Transverse colon (tissue), 4 donors: Measurements from ENCODE around the gene DNAJC11. TPM values are rescaled to one million over a fixed set of nuclear protein-coding genes. Genes with fewer than 3 reads are reported as not detected.

Experiments used
- DNase-seq: peaks from one replicate; pipeline ENCODE4 v3.0.0-alpha.2; 2019
- H3K27ac ChIP-seq, 4 donors: fragments of 200-600 bp; sonication (generic); 2 replicates each; pipeline ENCODE4 v1.5.1; 2016 to 2018; ENCODE audit warnings: inconsistent platforms in 4 of 4
- H3K27me3 ChIP-seq: fragments of 200-600 bp; sonication (generic); 2 replicates; pipeline ENCODE4 v1.5.1; 2017; ENCODE audit warnings: inconsistent platforms
- H3K36me3 ChIP-seq, 4 donors: fragments of 200-600 bp; sonication (generic); 2 replicates each; pipeline ENCODE4 v1.5.1; 2017 to 2019; ENCODE audit warnings: inconsistent platforms in 4 of 4
- H3K4me1 ChIP-seq, 4 donors: fragments of 200-600 bp; sonication (generic); 2 replicates each; pipeline ENCODE4 v1.5.1; 2017 to 2020; ENCODE audit warnings: inconsistent platforms in 4 of 4
- H3K4me3 ChIP-seq, 4 donors: fragments of 200-600 bp; sonication (generic); 1 replicate in 1 of 4; 2 replicates in 3 of 4; pipeline versions ENCODE4 v1.5.1 to v1.6.1; 2017 to 2019; ENCODE audit warnings: inconsistent platforms in 4 of 4
- H3K9me3 ChIP-seq, 2 donors: fragments of 200-600 bp; sonication (generic); 2 replicates each; pipeline ENCODE4 v1.5.1; 2017 to 2019; ENCODE audit warnings: inconsistent platforms in 2 of 2
- EP300 ChIP-seq: sonication (generic); formaldehyde crosslinking; IDR thresholded peaks from one replicate; pipeline ENCODE4 v1.6.1; 2017; ENCODE audit warnings: antibody characterized with exemption, low read depth
- POLR2A ChIP-seq: fragments of 450-650 bp; IDR thresholded peaks from one replicate; pipeline ENCODE4 v1.6.1; 2016; ENCODE audit warnings: antibody characterized with exemption, mild to moderate bottlenecking, moderate library complexity
- POLR2AphosphoS5 ChIP-seq, 3 donors: sonication (generic); formaldehyde crosslinking; IDR thresholded peaks; one replicate each; pipeline ENCODE4 v1.6.1; 2016; ENCODE audit warnings: antibody characterized with exemption in 3 of 3
- WGBS, 2 donors: methylation state at CpG; one replicate each; pipeline ENCODE4 v1.1.5; 2018; ENCODE audit warnings: low coverage in 1 of 2; 5-methylcytosine and 5-hydroxymethylcytosine counted together
- in situ Hi-C, 4 donors: fragments of 200-750 bp; cut with MboI; loops; one replicate each; pipeline versions ENCODE4 v1.15.0 to v1.15.1; 2017; ENCODE audit warnings: low sequenced_read_pairs in 3 of 4, low pct_ligation_motif_present in 1 of 4, low pct_unique_long_range_greater_than_20kb in 1 of 4
- intact Hi-C: fragments of 100-400 bp; cut with DNase I; formaldehyde crosslinking; loops from one replicate; pipeline ENCODE4 v1.15.1; 2023; ENCODE audit warnings: low total_unique reads
- total RNA-seq, 4 donors: library from RNA; depleted of rRNA; stranded (reverse); fragments of >200 nt; gene quantifications; one replicate each; pipeline ENCODE4 v1.1.0, GENCODE V29; 2016
- TF ChIP-seq, protein P1 (sequence below), 5 experiments: fragments of 200-600 bp in 3 of 5; fragments of 450-650 bp in 2 of 5; sonication (generic) in 3 of 5; IDR thresholded peaks; 1 replicate in 2 of 5; 2 replicates in 3 of 5; pipeline ENCODE4 v1.5.1; 2016 to 2017; ENCODE audit warnings: antibody characterized with exemption in 5 of 5, inconsistent platforms in 3 of 5, mild to moderate bottlenecking in 2 of 5, moderate library complexity in 1 of 5

Gene DNAJC11
- total RNA-seq, 4 donors from 2014 or later = 62.1 to 80.0 (median 70.9) TPM

DNA sequence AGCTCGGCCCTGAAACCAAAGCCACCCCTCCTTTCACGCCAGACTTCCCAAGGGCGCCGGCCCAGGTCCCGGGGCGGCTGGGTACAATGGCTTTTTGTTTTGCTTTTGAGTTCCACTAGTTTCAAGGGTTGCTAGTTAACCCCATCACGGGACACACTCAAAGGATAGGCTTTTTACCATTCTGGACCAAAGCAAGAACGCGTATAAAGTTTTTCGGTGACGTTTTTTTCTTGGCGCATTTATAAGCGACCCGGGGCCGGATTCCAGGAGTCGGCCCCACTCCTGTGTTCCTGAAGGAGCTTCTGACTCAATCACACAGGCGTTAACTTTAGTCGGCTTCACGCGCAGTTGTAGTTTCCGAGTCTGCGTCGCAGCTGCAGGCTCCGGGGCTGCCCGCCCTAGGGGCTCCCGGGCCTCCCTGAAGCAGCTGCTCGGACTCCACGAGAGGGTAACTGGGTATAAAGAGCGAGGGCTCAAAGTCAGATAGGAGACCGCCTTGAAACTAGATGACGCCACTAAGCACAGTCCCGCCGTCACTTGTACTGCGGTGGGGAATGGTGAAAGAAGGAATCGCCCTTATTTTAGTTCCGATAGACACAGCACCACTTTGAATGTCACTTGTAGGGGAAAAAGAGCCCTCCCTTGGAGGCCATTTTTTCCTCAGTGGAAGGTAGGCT, 98.2 kb downstream of the DNAJC11 start:
- H3K27me3 ChIP-seq = no peaks in the 10 kb centered on the region
- peaks cover 0 to 2% (median 0%) of the 10 kb centered on the region in 4 donors for H3K36me3 ChIP-seq
- intact Hi-C loops = no loop called here
- H3K27ac ChIP-seq = peak overlapping the region; percentile 95 to 99 (median 98)
- H3K4me1 ChIP-seq = peaks cover 19 to 40% (median 28%) of the 10 kb centered on the region in 4 donors
- TF ChIP-seq EP300 (no peak), POLR2A (peak; percentile 75), POLR2AphosphoS5 (IDR thresholded peaks at IDR 0.05) (peak; percentile 3 to 52 (median 5))
- TF ChIP-seq, protein P1, sequence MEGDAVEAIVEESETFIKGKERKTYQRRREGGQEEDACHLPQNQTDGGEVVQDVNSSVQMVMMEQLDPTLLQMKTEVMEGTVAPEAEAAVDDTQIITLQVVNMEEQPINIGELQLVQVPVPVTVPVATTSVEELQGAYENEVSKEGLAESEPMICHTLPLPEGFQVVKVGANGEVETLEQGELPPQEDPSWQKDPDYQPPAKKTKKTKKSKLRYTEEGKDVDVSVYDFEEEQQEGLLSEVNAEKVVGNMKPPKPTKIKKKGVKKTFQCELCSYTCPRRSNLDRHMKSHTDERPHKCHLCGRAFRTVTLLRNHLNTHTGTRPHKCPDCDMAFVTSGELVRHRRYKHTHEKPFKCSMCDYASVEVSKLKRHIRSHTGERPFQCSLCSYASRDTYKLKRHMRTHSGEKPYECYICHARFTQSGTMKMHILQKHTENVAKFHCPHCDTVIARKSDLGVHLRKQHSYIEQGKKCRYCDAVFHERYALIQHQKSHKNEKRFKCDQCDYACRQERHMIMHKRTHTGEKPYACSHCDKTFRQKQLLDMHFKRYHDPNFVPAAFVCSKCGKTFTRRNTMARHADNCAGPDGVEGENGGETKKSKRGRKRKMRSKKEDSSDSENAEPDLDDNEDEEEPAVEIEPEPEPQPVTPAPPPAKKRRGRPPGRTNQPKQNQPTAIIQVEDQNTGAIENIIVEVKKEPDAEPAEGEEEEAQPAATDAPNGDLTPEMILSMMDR (IDR thresholded peaks at IDR 0.05) = no peak
- DNase-seq = peak; percentile 65
- in situ Hi-C loops = no loop called here
- WGBS, 2 donors = 1 to 2% methylated on average over 12 to 36 of the region's 36 CpGs
- peak overlapping the region; percentile 62 to 90 (median 71) for H3K4me3 ChIP-seq
- no peaks in the 10 kb centered on the region for H3K9me3 ChIP-seq

DNA sequence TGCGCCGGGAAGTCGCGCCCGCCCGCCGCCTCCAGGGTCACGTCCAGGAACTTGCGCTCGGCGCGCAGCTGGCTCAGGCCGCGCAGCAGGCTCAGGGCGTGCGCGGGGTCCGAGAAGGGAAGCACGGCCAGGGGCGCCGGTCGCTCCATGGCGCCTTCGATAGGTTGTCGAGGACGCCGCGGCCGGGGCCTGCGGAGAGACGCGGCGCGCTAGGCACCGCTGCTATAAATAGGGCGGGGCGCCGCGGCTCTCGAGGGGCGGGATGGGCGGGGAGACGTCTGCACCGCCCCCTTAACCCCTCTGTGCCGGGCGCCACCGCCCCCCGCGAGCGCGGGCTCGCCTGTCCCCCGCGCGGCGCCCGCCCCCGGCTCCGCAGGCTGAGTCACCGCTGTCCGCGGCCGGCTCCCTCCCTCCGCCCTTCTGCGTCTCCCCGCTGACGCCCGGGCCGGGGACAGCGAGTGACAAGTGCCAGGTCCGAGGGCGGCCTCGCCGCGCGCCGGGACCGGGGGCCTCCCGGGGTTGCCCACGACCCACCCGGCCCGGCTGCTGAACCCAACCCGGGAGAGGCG, 98.9 kb downstream of the DNAJC11 start, which contains the start of gene KLHL21:
KLHL21 (minus strand) TSS at position 201 of the 569 bp plus-strand sequence; CDS start at position 149, 52 bp downstream.
- WGBS, 2 donors = 0% methylated on average over 69 of the region's 84 CpGs; no CpG with 5 or more reads in 1 of the 2 donors
- Histone ChIP-seq H3K27me3 (no peaks in the 10 kb centered on the region), H3K27ac (peak within 1 kb of the TSS; percentile 95 to 99 (median 98)), H3K4me3 (peak within 1 kb of the TSS; percentile 64 to 90 (median 71)), H3K36me3 (peaks cover 0 to 9% (median 2%) of the 10 kb centered on the region in 4 donors), H3K4me1 (peaks cover 19 to 45% (median 33%) of the 10 kb centered on the region in 4 donors), H3K9me3 (no peaks in the 10 kb centered on the region)
- peak; percentile 91 for DNase-seq
- TF ChIP-seq EP300 (no peak), POLR2AphosphoS5 (IDR thresholded peaks at IDR 0.05) (peak; percentile 91 to 95 (median 92)), POLR2A (peak; percentile 90)
- TF ChIP-seq, protein P1 (IDR thresholded peaks at IDR 0.05) = no peak
- intact Hi-C loops = no loop called here
- in situ Hi-C loops = no loop called here

DNA sequence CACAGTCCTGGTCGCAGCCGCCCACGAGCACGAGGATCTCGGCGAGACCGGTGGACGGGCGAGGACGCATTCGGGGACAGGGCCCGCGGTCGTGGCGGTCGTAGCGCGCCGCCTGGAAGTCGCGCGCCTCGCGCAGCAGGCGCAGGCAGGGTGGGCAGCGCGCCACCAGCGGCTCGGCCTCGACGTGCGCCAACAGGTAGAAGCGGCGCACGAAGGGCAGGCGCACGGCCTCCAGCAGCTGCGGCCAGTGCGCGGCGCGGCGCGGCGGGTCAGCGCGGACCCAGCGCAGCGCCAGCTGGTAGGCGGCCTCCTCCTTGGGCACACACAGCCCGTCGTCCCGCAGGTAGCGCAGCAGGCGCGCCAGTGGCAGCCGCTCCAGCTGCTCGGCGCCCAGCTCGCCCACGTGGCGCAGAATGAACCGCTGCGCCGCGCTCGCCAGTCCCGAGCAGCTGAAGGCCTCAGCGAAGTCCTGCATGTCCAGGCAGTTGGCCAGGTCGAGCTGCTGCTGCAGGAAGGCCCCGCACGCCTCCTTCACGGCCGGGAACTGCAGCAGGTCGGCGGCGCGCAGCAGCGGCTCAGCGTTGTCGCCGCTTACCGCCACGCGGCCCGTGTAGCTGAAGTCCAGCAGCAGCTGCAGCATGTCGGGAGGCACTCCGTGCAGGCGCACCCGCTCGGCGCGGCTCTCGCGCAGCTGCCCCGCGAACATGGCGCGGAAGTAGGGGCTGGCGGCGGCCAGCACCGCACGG, 99.5 kb downstream of the DNAJC11 start:
- no peak for TF ChIP-seq EP300
- peak in 1 of 3 donors; percentile 16 for TF ChIP-seq POLR2AphosphoS5 (IDR thresholded peaks at IDR 0.05)
- in situ Hi-C loops (no loop called here), intact Hi-C loops (no loop called here)
- WGBS, 2 donors = 1% methylated on average over 93 of the region's 103 CpGs; no CpG with 5 or more reads in 1 of the 2 donors
- peak; percentile 40 for DNase-seq
- peak overlapping the region; percentile 64 to 90 (median 71) for H3K4me3 ChIP-seq
- no peaks in the 10 kb centered on the region for H3K27me3 ChIP-seq
- H3K9me3 ChIP-seq = no peaks in the 10 kb centered on the region
- H3K4me1 ChIP-seq = peaks cover 23 to 51% (median 38%) of the 10 kb centered on the region in 4 donors
- peak overlapping the region; percentile 95 to 99 (median 98) for H3K27ac ChIP-seq
- H3K36me3 ChIP-seq = peaks cover 0 to 10% (median 4%) of the 10 kb centered on the region in 4 donors

DNA sequence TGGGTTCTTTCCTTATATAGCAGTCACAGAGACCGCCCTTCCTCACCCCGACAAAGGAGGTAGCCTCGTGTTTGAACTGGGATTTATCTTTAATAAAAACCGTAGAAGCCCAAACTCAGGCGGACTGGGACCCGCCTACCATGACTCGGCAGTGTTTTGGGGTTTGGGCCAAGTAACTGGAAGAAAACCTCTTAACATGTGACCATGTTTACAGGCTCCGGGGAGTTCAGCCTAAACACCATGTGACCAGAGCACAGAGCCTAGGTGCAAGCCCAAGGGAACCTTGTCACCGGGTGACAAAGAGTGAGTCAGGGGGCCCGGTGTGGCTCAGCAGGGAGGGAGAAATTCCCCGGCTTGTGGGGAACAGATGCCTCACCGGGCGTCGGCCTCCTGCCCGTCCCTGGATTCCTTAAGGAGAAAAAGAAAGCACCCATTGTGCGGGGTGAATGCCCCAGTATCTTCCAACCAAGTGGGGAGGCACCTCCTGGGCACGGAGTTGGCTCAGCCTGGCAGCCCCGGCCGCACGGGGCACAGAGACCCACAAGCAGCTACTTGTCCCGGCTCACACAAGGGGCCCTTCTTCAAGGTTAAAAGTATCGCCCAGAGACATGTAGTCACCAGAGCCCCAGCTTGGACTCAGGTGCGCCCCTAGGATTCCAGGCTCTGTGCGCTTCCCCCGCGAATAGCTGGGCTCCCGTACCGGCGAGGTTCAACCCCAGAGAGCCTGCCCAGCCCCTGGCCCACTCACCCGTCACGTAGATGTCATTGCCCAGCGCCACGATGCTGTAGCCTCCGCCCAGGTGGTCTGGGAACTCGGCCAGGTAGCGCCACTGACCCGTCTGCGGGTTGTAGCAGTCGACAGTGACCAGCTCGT, 100.3 kb downstream of the DNAJC11 start:
- WGBS, 2 donors = 0% methylated on average over 4 to 36 of the region's 40 CpGs
- no peaks in the 10 kb centered on the region for H3K9me3 ChIP-seq
- in situ Hi-C loops = no loop called here
- peak; percentile 78 for DNase-seq
- no peaks in the 10 kb centered on the region for H3K27me3 ChIP-seq
- peak overlapping the region; percentile 64 to 90 (median 71) for H3K4me3 ChIP-seq
- H3K4me1 ChIP-seq = peaks cover 28 to 59% (median 46%) of the 10 kb centered on the region in 4 donors
- H3K36me3 ChIP-seq = peaks cover 0 to 11% (median 4%) of the 10 kb centered on the region in 4 donors
- TF ChIP-seq, protein P1 (IDR thresholded peaks at IDR 0.05) = no peak
- TF ChIP-seq POLR2AphosphoS5 (IDR thresholded peaks at IDR 0.05) (peak; percentile 73 to 86 (median 79)), POLR2A (peak; percentile 62)
- intact Hi-C loops = no loop called here
- H3K27ac ChIP-seq = peak overlapping the region; percentile 95 to 99 (median 98)
